IMR-90 (cell line): ENCODE data around the gene CD44.

ENCODE experiments used
- CEBPB ChIP-seq: IDR thresholded peaks from 2 replicates; pipeline ENCODE4 v1.6.1; 2012; ENCODE audit warnings: low read depth, low read length, improper control_type of control experiment
- MXI1 ChIP-seq: IDR thresholded peaks from 2 replicates; pipeline ENCODE4 v1.6.1; 2012; ENCODE audit warnings: low read depth, mild to moderate bottlenecking, low read length, moderate library complexity, borderline replicate concordance
- POLR2A ChIP-seq: IDR thresholded peaks from 2 replicates; pipeline ENCODE4 v1.6.1; 2012; ENCODE audit warnings: mild to moderate bottlenecking, low read depth, low read length

DNA sequence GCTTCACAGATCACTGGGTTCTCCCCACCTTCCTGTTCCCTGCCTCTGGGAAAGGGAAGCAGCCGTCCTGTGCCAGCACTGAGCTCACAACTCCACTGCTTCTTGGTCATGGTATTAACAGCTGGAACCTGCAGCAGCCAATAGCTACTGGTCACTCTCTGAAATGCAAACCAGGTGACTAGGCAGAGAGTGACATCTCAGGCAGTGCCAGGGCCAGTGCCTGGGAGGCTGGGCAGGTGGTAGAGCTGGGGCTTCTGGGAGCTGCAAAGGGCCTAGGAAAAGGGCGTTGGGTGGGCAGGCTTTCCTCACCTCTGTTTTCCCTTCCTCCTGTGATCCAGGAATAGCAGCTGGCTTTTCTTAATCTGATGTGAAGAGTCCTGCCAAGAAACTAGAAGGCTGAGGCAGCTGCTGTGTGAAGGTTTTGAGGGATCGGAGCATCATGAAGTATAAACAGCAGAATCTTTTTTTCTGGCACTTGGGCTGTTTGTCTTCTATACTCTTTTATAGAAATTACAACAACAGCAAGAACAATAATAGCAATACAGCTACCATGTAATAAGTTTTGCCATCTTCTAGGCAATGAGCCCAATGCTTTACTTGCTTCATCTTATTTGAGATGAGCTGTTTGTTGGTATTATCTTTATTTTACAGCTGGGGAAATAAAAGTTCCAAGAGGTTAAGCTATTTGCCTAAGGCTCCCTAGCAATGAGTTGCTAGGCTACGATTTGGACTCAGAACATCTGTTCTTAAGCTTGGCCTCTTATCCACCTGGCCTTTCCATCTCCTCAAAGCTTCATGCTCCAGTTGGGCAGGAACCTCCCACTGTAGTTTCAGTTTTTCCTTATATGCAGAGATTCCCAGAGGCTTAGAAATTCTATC is 22.0 kb upstream of the CD44 start:
- no peak for TF ChIP-seq CEBPB
- TF ChIP-seq MXI1, result no peak
- TF ChIP-seq POLR2A, result no peak
